ENCODE measurements around the gene SPACA1. TPM values are rescaled to one million over a fixed set of nuclear protein-coding genes. Genes with fewer than 3 reads are reported as not detected.

Gene SPACA1
- total RNA-seq, 2 experiments from 2014 or later = not detected

- Mint-ChIP-seq H3K9me3 (ENCODE audit: low read depth) (no peaks in the 10 kb centered on the region), H3K36me3 (no peaks in the 10 kb centered on the region), H3K4me3 (no peak overlapping the region), H3K4me1 (no peaks in the 10 kb centered on the region), H3K27ac (no peak overlapping the region), H3K27me3 (no peaks in the 10 kb centered on the region)
- no peak for ATAC-seq
- DNase-seq = no peak
- CTCF ChIA-PET = interaction anchor here (1.4 kb wide), 1 partner anchor 9 kb away, joined by 3 read pairs; no protein-coding TSS in a partner anchor
These were observed 68.6 kb downstream of the SPACA1 start for GRCh38 chr6:88116276-88116675.

Other genes starting within 250 kb of the SPACA1 start
- not detected for gene CNR1, start 118.5 kb downstream of the SPACA1 start, total RNA-seq

Measured in activated CD8-positive, alpha-beta memory T cell treated with anti-CD3 and anti-CD28 coated beads, Interleukin-2, amount 10 ng/mL, durations not matched to agents 7 days and 5 days (primary cell).